Type B pancreatic cell (in vitro differentiated cells): ENCODE data around the gene ZYG11A. TPM values are rescaled to one million over a fixed set of nuclear protein-coding genes. Genes with fewer than 3 reads are reported as not detected.

Source experiments
- DNase-seq: peaks from one replicate; pipeline ENCODE4 v3.0.0; 2021; ENCODE audit warnings: mixed read lengths; ENCODE audit not compliant: unreplicated experiment; ENCODE audit errors: extremely low spot score
- H3K27ac Mint-ChIP-seq: 2 replicates; pipeline ENCODE4 v1.8.0; 2021; ENCODE audit warnings: mild to moderate bottlenecking, mixed read lengths
- H3K27me3 Mint-ChIP-seq: 2 replicates; pipeline ENCODE4 v1.8.0; 2021; ENCODE audit warnings: mixed read lengths
- H3K36me3 Mint-ChIP-seq: 2 replicates; pipeline ENCODE4 v1.8.0; 2021; ENCODE audit warnings: mixed read lengths
- H3K4me1 Mint-ChIP-seq: one replicate; pipeline ENCODE4 v1.8.0; 2021; ENCODE audit warnings: mixed read lengths; ENCODE audit not compliant: unreplicated experiment
- H3K4me3 Mint-ChIP-seq: 2 replicates; pipeline ENCODE4 v1.8.0; 2021; ENCODE audit warnings: mild to moderate bottlenecking, mixed read lengths
- H3K9me3 Mint-ChIP-seq: 2 replicates; pipeline ENCODE4 v1.8.0; 2021; ENCODE audit warnings: mixed read lengths
- microRNA-seq: library from miRNA; unstranded; fragments of <30 nt; microRNA quantifications from one replicate; pipeline ENCODE4, GENCODE V29; 2020
- total RNA-seq: library from RNA; stranded (reverse); gene quantifications from 2 replicates; pipeline ENCODE4 v1.2.1, GENCODE V29; 2021; ENCODE audit warnings: low replicate concordance
- TF ChIP-seq, protein P1 (sequence below): fragments of 200-600 bp; sonication (generic); conservative IDR thresholded peaks from 2 replicates; pipeline ENCODE4 v1.5.0; 2021; ENCODE audit warnings: antibody characterized with exemption, mild to moderate bottlenecking

The ZYG11A gene
- total RNA-seq, 1 donor from 2014 or later: 0.31 TPM

- peaks cover 5% of the 10 kb centered on the region for H3K4me1 Mint-ChIP-seq
- TF ChIP-seq, protein P1, sequence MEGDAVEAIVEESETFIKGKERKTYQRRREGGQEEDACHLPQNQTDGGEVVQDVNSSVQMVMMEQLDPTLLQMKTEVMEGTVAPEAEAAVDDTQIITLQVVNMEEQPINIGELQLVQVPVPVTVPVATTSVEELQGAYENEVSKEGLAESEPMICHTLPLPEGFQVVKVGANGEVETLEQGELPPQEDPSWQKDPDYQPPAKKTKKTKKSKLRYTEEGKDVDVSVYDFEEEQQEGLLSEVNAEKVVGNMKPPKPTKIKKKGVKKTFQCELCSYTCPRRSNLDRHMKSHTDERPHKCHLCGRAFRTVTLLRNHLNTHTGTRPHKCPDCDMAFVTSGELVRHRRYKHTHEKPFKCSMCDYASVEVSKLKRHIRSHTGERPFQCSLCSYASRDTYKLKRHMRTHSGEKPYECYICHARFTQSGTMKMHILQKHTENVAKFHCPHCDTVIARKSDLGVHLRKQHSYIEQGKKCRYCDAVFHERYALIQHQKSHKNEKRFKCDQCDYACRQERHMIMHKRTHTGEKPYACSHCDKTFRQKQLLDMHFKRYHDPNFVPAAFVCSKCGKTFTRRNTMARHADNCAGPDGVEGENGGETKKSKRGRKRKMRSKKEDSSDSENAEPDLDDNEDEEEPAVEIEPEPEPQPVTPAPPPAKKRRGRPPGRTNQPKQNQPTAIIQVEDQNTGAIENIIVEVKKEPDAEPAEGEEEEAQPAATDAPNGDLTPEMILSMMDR: no peak
- no peaks in the 10 kb centered on the region for H3K27me3 Mint-ChIP-seq
- no peak overlapping the region for H3K4me3 Mint-ChIP-seq
- peaks cover 11% of the 10 kb centered on the region for H3K36me3 Mint-ChIP-seq
- no peaks in the 10 kb centered on the region for H3K9me3 Mint-ChIP-seq
- no peak overlapping the region for H3K27ac Mint-ChIP-seq
- no peak for DNase-seq
These were observed 102.0 kb downstream of the ZYG11A start for GRCh38 chr1:52944566-52944965.

Small RNAs within 50 kb of the gene (microRNA-seq; reads per million reads assigned to microRNA genes)
- gene MIR1273F (not detected), gene MIR1273G (not detected), gene MIR5095 (not detected)

Other genes starting within 250 kb of the ZYG11A start
- gene GPX7, start 240.4 kb upstream of the ZYG11A start, total RNA-seq: 20.4 and 35.4 TPM in 2 replicates
- gene SHISAL2A, start 209.6 kb upstream of the ZYG11A start, total RNA-seq: not detected in 2 replicates
- gene COA7, start 144.4 kb upstream of the ZYG11A start, total RNA-seq: 25.1 and 27.9 TPM in 2 replicates
- 23.1 and 32.3 TPM in 2 replicates for gene ZYG11B, start 116.3 kb upstream of the ZYG11A start, total RNA-seq
- gene ECHDC2, start 79.0 kb downstream of the ZYG11A start, total RNA-seq: 46.2 and 89.5 TPM in 2 replicates
- 108 and 121 TPM in 2 replicates for gene SCP2, start 84.5 kb downstream of the ZYG11A start, total RNA-seq
- gene PODN, start 219.5 kb downstream of the ZYG11A start, total RNA-seq: 2.8 and 3.2 TPM in 2 replicates